Trophoblast cell (in vitro differentiated cells and primary cell): ENCODE measurements around the gene CYB5R3.

Experiments used
- DNase-seq, 2 donors: peaks; one replicate each; pipeline ENCODE4 v3.0.0-alpha.2; 2016
- H2AFZ ChIP-seq: 2 replicates; pipeline ENCODE4 v1.6.1; 2013; ENCODE audit warnings: low read length, moderate library complexity, mild to moderate bottlenecking; ENCODE audit not compliant: insufficient read depth, poor library complexity
- H2AK5ac ChIP-seq: 2 replicates; pipeline ENCODE4 v1.6.1; 2013; ENCODE audit warnings: mild to moderate bottlenecking, low read length
- H2BK120ac ChIP-seq: 2 replicates; pipeline ENCODE4 v1.6.1; 2013; ENCODE audit warnings: low read length, mild to moderate bottlenecking, moderate library complexity; ENCODE audit not compliant: insufficient read depth, poor library complexity
- H2BK12ac ChIP-seq: 2 replicates; pipeline ENCODE4 v1.6.1; 2013; ENCODE audit warnings: mild to moderate bottlenecking, low read length, moderate library complexity
- H2BK5ac ChIP-seq: 2 replicates; pipeline ENCODE4 v1.6.1; 2013; ENCODE audit warnings: low read length, low read depth, moderate library complexity, mild to moderate bottlenecking; ENCODE audit not compliant: poor library complexity
- H3K14ac ChIP-seq: 2 replicates; pipeline ENCODE4 v1.6.1; 2013; ENCODE audit warnings: mild to moderate bottlenecking, low read length
- H3K18ac ChIP-seq: 2 replicates; pipeline ENCODE4 v1.6.1; 2013; ENCODE audit warnings: mild to moderate bottlenecking, low read length
- H3K23ac ChIP-seq: 2 replicates; pipeline ENCODE4 v1.6.1; 2013; ENCODE audit warnings: low read length
- H3K27ac ChIP-seq: 2 replicates; pipeline ENCODE4 v1.5.1; 2013; ENCODE audit warnings: low read depth, mild to moderate bottlenecking, inconsistent platforms, low read length, moderate library complexity
- H3K27me3 ChIP-seq: 2 replicates; pipeline ENCODE4 v1.6.1; 2013; ENCODE audit warnings: inconsistent platforms, mild to moderate bottlenecking, low read length, moderate library complexity; ENCODE audit not compliant: insufficient read depth
- H3K36me3 ChIP-seq, 2 experiments: 1 replicate in 1 of 2; 2 replicates in 1 of 2; pipeline ENCODE4 v1.6.1; 2013; ENCODE audit warnings: low read length in 2 of 2, mild to moderate bottlenecking in 2 of 2, moderate library complexity in 1 of 2; ENCODE audit not compliant: insufficient read depth in 2 of 2, control insufficient read depth in 1 of 2
- H3K4ac ChIP-seq: 2 replicates; pipeline ENCODE4 v1.6.1; 2013; ENCODE audit warnings: low read depth, mild to moderate bottlenecking, low read length, moderate library complexity
- H3K4me1 ChIP-seq, 2 experiments: 1 replicate in 1 of 2; 2 replicates in 1 of 2; pipeline ENCODE4 v1.6.1; 2013; ENCODE audit warnings: low read length in 2 of 2, mild to moderate bottlenecking in 2 of 2, moderate library complexity in 1 of 2; ENCODE audit not compliant: insufficient read depth in 2 of 2, control insufficient read depth in 1 of 2
- H3K4me2 ChIP-seq: 2 replicates; pipeline ENCODE4 v1.6.1; 2013; ENCODE audit warnings: inconsistent platforms, mild to moderate bottlenecking, low read length, moderate library complexity
- H3K4me3 ChIP-seq: 2 replicates; pipeline ENCODE4 v1.5.1; 2013; ENCODE audit warnings: mild to moderate bottlenecking, low read depth, low read length, inconsistent platforms
- H3K79me1 ChIP-seq: one replicate; pipeline ENCODE4 v1.6.1; 2013; ENCODE audit warnings: low read length
- H3K79me2 ChIP-seq: 2 replicates; pipeline ENCODE4 v1.6.1; 2013; ENCODE audit warnings: low read length, mild to moderate bottlenecking; ENCODE audit not compliant: control insufficient read depth, insufficient read depth, poor library complexity
- H3K9ac ChIP-seq: 2 replicates; pipeline ENCODE4 v1.6.1; 2013; ENCODE audit warnings: mild to moderate bottlenecking, low read length
- H3K9me3 ChIP-seq: 2 replicates; pipeline ENCODE4 v1.6.1; 2013; ENCODE audit warnings: low read depth, mild to moderate bottlenecking, control low read depth, inconsistent platforms, low read length; ENCODE audit not compliant: insufficient read depth
- H4K12ac ChIP-seq: 2 replicates; pipeline ENCODE4 v1.6.1; 2013; ENCODE audit warnings: low read depth, mild to moderate bottlenecking, low read length, moderate library complexity
- H4K8ac ChIP-seq: 2 replicates; pipeline ENCODE4 v1.6.1; 2013; ENCODE audit warnings: low read depth, mild to moderate bottlenecking, low read length, moderate library complexity
- H4K91ac ChIP-seq: one replicate; pipeline ENCODE4 v1.6.1; 2013; ENCODE audit warnings: low read depth, mild to moderate bottlenecking, low read length, moderate library complexity
- WGBS: extraction: QIAGEN DNeasy Blood & Tissue Kit; methylation state at CpG from one replicate; pipeline ENCODE4 v1.1.7; 2013; ENCODE audit warnings: missing lambda C conversion rate; ENCODE audit not compliant: insufficient read length, insufficient coverage; ENCODE audit errors: extremely low coverage; 5-methylcytosine and 5-hydroxymethylcytosine counted together

Gene CYB5R3

DNA sequence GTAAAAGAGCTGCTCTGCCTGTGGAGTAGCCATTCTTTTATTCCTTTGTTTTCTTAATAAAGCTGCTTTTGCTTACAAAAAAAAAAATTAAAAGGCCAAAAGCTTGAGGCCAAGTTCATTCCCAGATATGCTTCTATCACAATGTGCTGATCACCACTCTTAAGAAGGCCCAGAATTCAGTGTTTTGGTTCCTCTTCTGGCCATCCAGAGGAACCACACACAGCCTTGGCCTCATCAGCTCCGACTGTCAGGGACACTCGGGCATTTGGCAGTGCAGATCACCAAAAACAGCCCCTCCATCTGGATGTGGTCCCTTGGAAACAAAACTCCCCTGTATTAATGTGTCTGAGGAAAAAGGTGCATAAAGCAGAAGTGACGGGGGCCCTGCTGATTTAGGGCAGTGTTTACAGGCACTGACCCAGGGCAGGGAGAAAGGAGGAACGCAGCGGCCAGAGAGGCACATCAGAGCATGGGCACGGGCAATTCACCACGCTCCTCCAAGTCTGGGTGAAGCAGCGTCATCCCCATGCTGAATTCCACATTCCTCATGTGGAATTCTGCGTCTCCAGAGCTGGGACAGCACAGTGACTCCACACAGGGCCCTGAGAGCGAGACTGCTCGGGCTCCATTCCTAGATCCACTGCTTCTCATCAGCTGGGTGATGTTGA, 52.2 kb downstream of the CYB5R3 start:
- no peak overlapping the region for H2BK120ac ChIP-seq
- no peak overlapping the region for H3K18ac ChIP-seq
- no peak overlapping the region for H3K9ac ChIP-seq
- H3K4me3 ChIP-seq = no peak overlapping the region
- H3K79me1 ChIP-seq = peaks cover 12% of the 10 kb centered on the region
- peaks cover 54 to 64% of the 10 kb centered on the region in 2 experiments for H3K36me3 ChIP-seq
- H2AK5ac ChIP-seq = no peak overlapping the region
- H4K91ac ChIP-seq = no peak overlapping the region
- no peak overlapping the region for H3K4ac ChIP-seq
- H3K27ac ChIP-seq = peak overlapping the region; percentile 59
- H2AFZ ChIP-seq = no peak overlapping the region
- no peak overlapping the region for H3K4me2 ChIP-seq
- no peak overlapping the region for H2BK12ac ChIP-seq
- no peak overlapping the region for H2BK5ac ChIP-seq
- no peak overlapping the region for H4K8ac ChIP-seq
- H3K9me3 ChIP-seq = peaks cover 3% of the 10 kb centered on the region
- WGBS = no CpG with 5 or more reads among the region's 11 CpGs
- H4K12ac ChIP-seq = no peak overlapping the region
- H3K14ac ChIP-seq = no peak overlapping the region
- H3K79me2 ChIP-seq = peaks cover 3% of the 10 kb centered on the region
- H3K27me3 ChIP-seq = no peaks in the 10 kb centered on the region
- H3K23ac ChIP-seq = no peak overlapping the region
- DNase-seq = no peak
- peaks cover 14 to 27% of the 10 kb centered on the region in 2 experiments for H3K4me1 ChIP-seq

GRCh38 chr22:42596336-42596735, 52.9 kb downstream of the CYB5R3 start:
- WGBS = no CpG with 5 or more reads among the region's 5 CpGs
- H3K23ac ChIP-seq = no peak overlapping the region

DNA sequence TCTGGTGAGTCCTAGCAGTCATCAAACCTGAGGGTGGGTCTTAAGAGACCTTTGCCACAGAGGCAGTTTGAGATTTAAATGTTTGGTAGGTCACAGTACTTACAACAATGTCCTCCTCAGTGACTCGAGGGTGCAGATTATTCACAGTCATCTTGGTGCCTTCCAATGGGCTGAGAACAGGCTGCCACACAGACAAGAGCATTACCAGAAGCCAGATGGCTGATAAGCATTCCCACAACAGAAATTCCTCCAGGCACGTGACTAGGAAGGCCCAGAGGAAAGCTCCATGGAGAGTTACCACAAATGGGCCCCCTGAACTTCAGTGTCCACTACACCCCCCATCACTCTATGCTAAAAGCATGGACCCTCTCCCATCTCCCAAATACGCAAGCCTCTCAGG, 53.8 kb downstream of the CYB5R3 start:
- Histone ChIP-seq H4K8ac (peak overlapping the region; percentile 25), H2BK120ac (no peak overlapping the region), H3K4ac (no peak overlapping the region), H2AFZ (no peak overlapping the region), H2BK5ac (peak overlapping the region; percentile 83), H3K27ac (peak overlapping the region; percentile 59), H2AK5ac (no peak overlapping the region), H4K12ac (no peak overlapping the region), H3K4me1 (peaks cover 14 to 27% of the 10 kb centered on the region in 2 experiments), H3K4me3 (no peak overlapping the region), H3K9ac (no peak overlapping the region), H3K79me2 (peaks cover 3% of the 10 kb centered on the region), H3K23ac (no peak overlapping the region), H3K18ac (peak overlapping the region; percentile 78), H3K4me2 (no peak overlapping the region), H3K79me1 (peaks cover 12% of the 10 kb centered on the region), H3K14ac (peak overlapping the region; percentile 26), H2BK12ac (no peak overlapping the region), H3K27me3 (no peaks in the 10 kb centered on the region), H3K36me3 (peaks cover 51 to 64% of the 10 kb centered on the region in 2 experiments), H4K91ac (peak overlapping the region; percentile 7), H3K9me3 (peaks cover 3% of the 10 kb centered on the region)
- WGBS = no CpG with 5 or more reads among the region's 3 CpGs
- DNase-seq = no peak

More at GRCh38 chr22:42596336-42596735, 52.9 kb downstream of the CYB5R3 start:
- H3K79me1 ChIP-seq = peaks cover 12% of the 10 kb centered on the region
- H3K27me3 ChIP-seq = no peaks in the 10 kb centered on the region
- peak overlapping the region; percentile 29 for H3K14ac ChIP-seq
- H3K4me2 ChIP-seq = no peak overlapping the region
- H2AFZ ChIP-seq = no peak overlapping the region
- H4K91ac ChIP-seq = peak overlapping the region; percentile 55
- no peak overlapping the region for H3K4me3 ChIP-seq
- H3K4me1 ChIP-seq = peaks cover 14 to 27% of the 10 kb centered on the region in 2 experiments
- peak overlapping the region; percentile 59 for H3K27ac ChIP-seq
- H3K9ac ChIP-seq = no peak overlapping the region
- no peak for DNase-seq
- peak overlapping the region; percentile 56 for H2BK12ac ChIP-seq
- H2BK5ac ChIP-seq = peak overlapping the region; percentile 83
- peak overlapping the region; percentile 28 for H2BK120ac ChIP-seq
- H3K36me3 ChIP-seq = peaks cover 56 to 67% of the 10 kb centered on the region in 2 experiments
- no peak overlapping the region for H3K4ac ChIP-seq
- H2AK5ac ChIP-seq = no peak overlapping the region
- no peak overlapping the region for H4K8ac ChIP-seq
- H3K9me3 ChIP-seq = peaks cover 3% of the 10 kb centered on the region
- H3K79me2 ChIP-seq = peaks cover 3% of the 10 kb centered on the region
- no peak overlapping the region for H4K12ac ChIP-seq
- H3K18ac ChIP-seq = peak overlapping the region; percentile 32

- no CpG with 5 or more reads among the region's 12 CpGs for WGBS
- H4K12ac ChIP-seq = no peak overlapping the region
- no peak overlapping the region for H2AK5ac ChIP-seq
- no peak overlapping the region for H2AFZ ChIP-seq
- no peak overlapping the region for H3K4ac ChIP-seq
- no peak overlapping the region for H2BK120ac ChIP-seq
- H3K14ac ChIP-seq = no peak overlapping the region
- no peak overlapping the region for H3K23ac ChIP-seq
- H3K9me3 ChIP-seq = no peaks in the 10 kb centered on the region
- peaks cover 44 to 57% of the 10 kb centered on the region in 2 experiments for H3K36me3 ChIP-seq
- H3K27me3 ChIP-seq = no peaks in the 10 kb centered on the region
- H4K91ac ChIP-seq = no peak overlapping the region
- peaks cover 14 to 19% of the 10 kb centered on the region in 2 experiments for H3K4me1 ChIP-seq
- no peak for DNase-seq
- no peak overlapping the region for H4K8ac ChIP-seq
- no peak overlapping the region for H3K4me2 ChIP-seq
- H3K27ac ChIP-seq = no peak overlapping the region
- H3K4me3 ChIP-seq = no peak overlapping the region
- no peak overlapping the region for H2BK5ac ChIP-seq
- no peak overlapping the region for H2BK12ac ChIP-seq
- H3K79me2 ChIP-seq = peaks cover 3% of the 10 kb centered on the region
- H3K79me1 ChIP-seq = peaks cover 12% of the 10 kb centered on the region
- H3K18ac ChIP-seq = no peak overlapping the region
- H3K9ac ChIP-seq = no peak overlapping the region
Observed at GRCh38 chr22:42591987-42592386, 57.2 kb downstream of the CYB5R3 start.
